Osteoblast (primary cell): Measurements from ENCODE around the gene SMAD7. TPM values are rescaled to one million over a fixed set of nuclear protein-coding genes. Genes with fewer than 3 reads are reported as not detected.

Source experiments
- DNase-seq: peaks from one replicate; pipeline ENCODE4 v3.0.0; 2011; ENCODE audit warnings: low spot score, mixed read lengths; ENCODE audit not compliant: insufficient read length; ENCODE audit errors: missing footprints
- H2AFZ ChIP-seq: 2 replicates; pipeline ENCODE4 v1.6.0; 2011; ENCODE audit warnings: mild to moderate bottlenecking, low read length
- H3K27ac ChIP-seq: 2 replicates; pipeline ENCODE4 v1.5.1; 2011; ENCODE audit warnings: mild to moderate bottlenecking, low read depth, low read length, moderate library complexity
- H3K27me3 ChIP-seq: 2 replicates; pipeline ENCODE4 v1.6.0; 2012; ENCODE audit warnings: mild to moderate bottlenecking, control low read depth, inconsistent platforms, low read length, moderate library complexity; ENCODE audit not compliant: insufficient read depth
- H3K36me3 ChIP-seq: 2 replicates; pipeline ENCODE4 v1.5.1; 2011; ENCODE audit warnings: mild to moderate bottlenecking, low read length, control low read depth, moderate library complexity; ENCODE audit not compliant: insufficient read depth
- H3K4me1 ChIP-seq: 2 replicates; pipeline ENCODE4 v1.5.1; 2011; ENCODE audit warnings: mild to moderate bottlenecking, low read length, control low read depth, moderate library complexity; ENCODE audit not compliant: insufficient read depth
- H3K4me2 ChIP-seq: 2 replicates; pipeline ENCODE4 v1.6.0; 2011; ENCODE audit warnings: mild to moderate bottlenecking, low read length; ENCODE audit not compliant: insufficient read depth
- H3K4me3 ChIP-seq: fragments of 200-600 bp; sonication (generic); 3 replicates; pipeline ENCODE4 v1.5.1; 2012; ENCODE audit warnings: mild to moderate bottlenecking, low read length, inconsistent platforms; ENCODE audit not compliant: insufficient read depth
- H3K79me2 ChIP-seq: 2 replicates; pipeline ENCODE4 v1.6.0; 2012; ENCODE audit warnings: mild to moderate bottlenecking, low read length, control low read depth, inconsistent platforms; ENCODE audit not compliant: insufficient read depth
- H3K9me3 ChIP-seq: 2 replicates; pipeline ENCODE4 v1.5.1; 2011; ENCODE audit warnings: low read depth, low read length, control low read depth
- H4K20me1 ChIP-seq: 2 replicates; pipeline ENCODE4 v1.6.0; 2012; ENCODE audit warnings: mild to moderate bottlenecking, low read length, control low read depth; ENCODE audit not compliant: insufficient read depth
- CTCF ChIP-seq: IDR thresholded peaks from 2 replicates; pipeline ENCODE4 v1.5.1; 2011; ENCODE audit warnings: mild to moderate bottlenecking, low read depth, low read length, moderate library complexity; ENCODE audit errors: extremely low read depth
- total RNA-seq: library from RNA; depleted of rRNA; stranded (reverse); fragments of >200 nt; gene quantifications from 2 replicates; pipeline ENCODE4 v1.2.3, GENCODE V29; 2012

Gene SMAD7
- total RNA-seq, 1 donor: 76.0 TPM

GRCh38 chr18:48953104-48953706, 2.4 kb upstream of the SMAD7 start:
- H2AFZ ChIP-seq: peak overlapping the region; percentile 73
- no peak for TF ChIP-seq CTCF
- H3K4me1 ChIP-seq: peaks cover 39% of the 10 kb centered on the region

GRCh38 chr18:48952287-48953103, 1.7 kb upstream of the SMAD7 start:
- Histone ChIP-seq H3K27me3 (no peaks in the 10 kb centered on the region), H3K4me3 (peak overlapping the region; percentile 78), H3K27ac (peak overlapping the region; percentile 94), H3K79me2 (peaks cover 41% of the 10 kb centered on the region), H3K36me3 (peaks cover 20% of the 10 kb centered on the region), H3K9me3 (no peaks in the 10 kb centered on the region), H3K4me1 (peaks cover 32% of the 10 kb centered on the region), H4K20me1 (peaks cover 28% of the 10 kb centered on the region), H2AFZ (peak overlapping the region; percentile 73), H3K4me2 (peak overlapping the region; percentile 91)
- peak; percentile 97 for DNase-seq
- TF ChIP-seq CTCF: no peak

More at GRCh38 chr18:48953104-48953706, 2.4 kb upstream of the SMAD7 start:
- Histone ChIP-seq H3K4me2 (peak overlapping the region; percentile 91), H3K27ac (peak overlapping the region; percentile 94), H3K27me3 (no peaks in the 10 kb centered on the region), H3K4me3 (peak overlapping the region; percentile 78), H3K36me3 (peaks cover 13% of the 10 kb centered on the region), H4K20me1 (peaks cover 21% of the 10 kb centered on the region), H3K9me3 (no peaks in the 10 kb centered on the region), H3K79me2 (peaks cover 34% of the 10 kb centered on the region)
- DNase-seq: no peak

- H3K4me2 ChIP-seq: peak overlapping the region; percentile 70
- peak; percentile 98 for DNase-seq
- no peak for TF ChIP-seq CTCF
- peak overlapping the region; percentile 94 for H3K27ac ChIP-seq
- peaks cover 28% of the 10 kb centered on the region for H3K36me3 ChIP-seq
- H4K20me1 ChIP-seq: peaks cover 36% of the 10 kb centered on the region
- H3K9me3 ChIP-seq: no peaks in the 10 kb centered on the region
- peak overlapping the region; percentile 97 for H3K4me3 ChIP-seq
- peaks cover 49% of the 10 kb centered on the region for H3K79me2 ChIP-seq
- H3K4me1 ChIP-seq: peaks cover 34% of the 10 kb centered on the region
- H3K27me3 ChIP-seq: no peaks in the 10 kb centered on the region
- H2AFZ ChIP-seq: no peak overlapping the region
Measured at GRCh38 chr18:48951448-48952286, 902 bp upstream of the SMAD7 start.
